ENCODE data around the gene CDH23.

Gene CDH23

DNA sequence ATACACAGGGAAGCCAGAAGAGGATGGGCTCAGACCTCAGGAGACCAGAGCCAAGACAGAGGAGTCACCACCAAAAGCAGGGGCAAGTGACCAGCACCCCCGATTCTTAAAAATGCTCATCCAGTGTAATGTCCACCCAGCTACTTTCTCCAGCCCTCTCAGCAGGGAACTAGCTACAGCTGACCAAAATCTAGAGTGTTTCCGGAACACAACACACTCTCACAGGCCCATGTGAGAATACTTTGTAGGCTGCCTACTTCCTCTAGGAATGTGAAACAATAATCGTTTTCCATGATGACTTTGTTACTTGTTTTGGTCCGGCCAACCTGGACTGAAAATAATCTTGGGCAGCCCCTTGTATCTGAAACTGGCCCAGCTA, 439.9 kb downstream of the CDH23 start:
- no peak overlapping the region for H3K4me3 Mint-ChIP-seq
- H3K27ac Mint-ChIP-seq = peak overlapping the region; percentile 63
- no peaks in the 10 kb centered on the region for H3K9me3 Mint-ChIP-seq
- H3K36me3 Mint-ChIP-seq = peaks cover 21% of the 10 kb centered on the region
- DNase-seq (ENCODE audit: low spot score in 2 of 2) = no peak
- H3K4me1 Mint-ChIP-seq = peaks cover 64% of the 10 kb centered on the region
- no peak for ATAC-seq

DNA sequence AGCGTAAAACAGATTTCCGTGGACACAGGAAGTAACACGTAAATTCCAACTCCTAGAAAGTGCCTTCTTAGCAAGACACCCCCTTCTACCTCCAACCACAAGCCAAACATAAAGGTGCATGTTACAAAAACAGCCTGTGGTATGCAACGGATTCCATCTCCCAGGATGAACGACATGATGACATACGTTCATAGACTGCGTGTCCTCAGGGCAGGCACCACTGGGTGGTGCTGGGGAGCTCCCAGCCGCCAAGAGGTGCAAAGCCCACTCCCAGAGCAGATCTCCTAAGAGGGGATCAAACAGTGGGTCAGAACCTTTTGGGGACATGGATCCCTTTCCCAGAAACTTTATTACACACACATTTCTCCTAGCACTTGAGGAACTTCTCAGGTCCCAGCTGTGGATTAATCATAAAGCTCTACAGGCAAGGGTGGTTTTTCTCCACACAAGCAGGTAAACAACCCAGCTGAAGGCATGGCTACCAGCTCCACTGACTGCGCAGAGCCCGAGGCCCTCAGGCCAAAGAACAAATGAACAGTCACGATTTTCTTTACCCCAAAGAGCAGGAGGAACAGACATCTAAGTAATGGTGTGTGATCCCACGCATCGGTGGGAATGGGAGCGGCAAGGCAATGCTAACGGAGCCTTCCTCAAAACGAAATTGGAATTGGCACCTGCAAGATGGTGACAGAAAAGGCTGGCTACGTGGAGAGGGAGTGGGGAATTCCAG, 440.5 kb downstream of the CDH23 start:
- DNase-seq (ENCODE audit: low spot score in 2 of 2) = no peak

DNA sequence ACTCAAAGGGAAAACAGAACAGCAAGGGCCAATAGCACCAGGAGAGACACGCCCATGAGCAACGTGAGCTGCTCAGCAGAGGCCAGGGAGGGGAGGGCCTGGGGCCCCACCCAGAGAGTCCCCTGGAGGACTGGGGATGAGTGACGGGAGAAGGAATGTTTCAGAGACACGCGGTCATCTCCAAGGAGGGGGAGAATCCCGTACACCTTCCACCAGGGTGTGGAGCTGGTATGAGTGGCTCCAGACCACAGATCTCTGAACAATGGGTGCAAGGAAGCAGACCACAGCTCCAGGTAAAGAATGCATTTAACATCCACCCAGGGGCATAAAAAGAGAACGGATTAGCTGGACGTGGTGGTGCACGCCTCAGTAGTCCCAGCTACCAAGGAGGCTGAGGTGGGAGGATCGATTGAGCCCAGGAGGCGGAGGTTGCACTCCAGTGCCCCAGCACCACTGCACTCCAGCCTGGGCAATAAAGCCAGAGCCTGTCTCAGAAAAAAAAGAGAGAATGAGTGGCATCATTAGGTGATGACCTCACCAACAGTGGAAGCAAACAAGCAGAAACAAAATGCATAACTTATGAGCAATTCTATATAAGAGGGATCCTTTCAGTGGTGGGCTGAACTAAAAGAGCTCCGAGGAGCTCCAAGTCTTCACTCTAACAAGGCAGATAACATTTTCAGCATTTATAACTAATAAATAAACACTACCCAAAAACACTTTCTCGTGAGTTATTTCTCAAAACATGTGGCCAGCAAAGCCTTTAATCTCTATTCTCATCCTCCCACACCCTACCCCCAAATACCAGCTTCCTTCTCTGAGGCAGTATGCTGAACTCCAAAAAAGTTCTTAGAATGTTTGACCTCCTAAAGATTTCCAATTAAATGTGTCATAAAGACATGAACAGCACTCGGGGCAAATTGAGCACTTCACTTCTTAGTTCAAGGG, 441.8 kb downstream of the CDH23 start:
- H3K4me1 Mint-ChIP-seq = peaks cover 63% of the 10 kb centered on the region
- DNase-seq (ENCODE audit: low spot score in 2 of 2) (no peak), ATAC-seq (no peak)
- H3K9me3 Mint-ChIP-seq = no peaks in the 10 kb centered on the region
- no peak overlapping the region for H3K4me3 Mint-ChIP-seq
- peaks cover 2% of the 10 kb centered on the region for H3K36me3 Mint-ChIP-seq
- peak overlapping the region; percentile 75 for H3K27ac Mint-ChIP-seq

More for the DNA sequence above, 440.5 kb downstream of the CDH23 start:
- Mint-ChIP-seq H3K9me3 (no peaks in the 10 kb centered on the region), H3K4me3 (no peak overlapping the region), H3K27ac (peak overlapping the region; percentile 75), H3K4me1 (peaks cover 64% of the 10 kb centered on the region), H3K36me3 (peaks cover 14% of the 10 kb centered on the region)
- ATAC-seq = no peak

GRCh38 chr10:71840177-71840957, 443.6 kb downstream of the CDH23 start:
- ATAC-seq (no peak), DNase-seq (ENCODE audit: low spot score in 2 of 2) (no peak)
- Mint-ChIP-seq H3K36me3 (no peaks in the 10 kb centered on the region), H3K4me1 (peaks cover 71% of the 10 kb centered on the region), H3K27ac (no peak overlapping the region), H3K4me3 (no peak overlapping the region), H3K9me3 (no peaks in the 10 kb centered on the region)

DNA sequence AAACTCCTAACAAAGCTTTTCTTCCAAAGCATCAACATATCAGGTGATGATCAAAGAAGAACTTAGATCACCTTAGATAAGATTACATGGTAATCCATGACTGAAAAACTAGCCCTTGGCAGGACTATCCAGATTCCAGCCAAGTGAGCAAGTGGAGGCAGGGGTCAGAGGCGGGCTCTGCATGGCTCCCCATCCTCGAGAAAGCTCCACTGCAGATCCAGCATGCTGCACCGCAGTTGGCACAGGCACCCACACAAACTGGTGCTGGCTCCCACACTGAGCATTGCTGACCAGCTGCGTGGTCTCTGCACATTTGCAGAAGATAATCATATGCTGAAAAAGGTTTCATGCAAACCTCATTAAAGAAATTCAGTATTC, 444.2 kb downstream of the CDH23 start:
- Mint-ChIP-seq H3K4me3 (no peak overlapping the region), H3K4me1 (peaks cover 72% of the 10 kb centered on the region), H3K36me3 (no peaks in the 10 kb centered on the region), H3K27ac (no peak overlapping the region), H3K9me3 (no peaks in the 10 kb centered on the region)
- DNase-seq (ENCODE audit: low spot score in 2 of 2) (no peak), ATAC-seq (no peak)

DNA sequence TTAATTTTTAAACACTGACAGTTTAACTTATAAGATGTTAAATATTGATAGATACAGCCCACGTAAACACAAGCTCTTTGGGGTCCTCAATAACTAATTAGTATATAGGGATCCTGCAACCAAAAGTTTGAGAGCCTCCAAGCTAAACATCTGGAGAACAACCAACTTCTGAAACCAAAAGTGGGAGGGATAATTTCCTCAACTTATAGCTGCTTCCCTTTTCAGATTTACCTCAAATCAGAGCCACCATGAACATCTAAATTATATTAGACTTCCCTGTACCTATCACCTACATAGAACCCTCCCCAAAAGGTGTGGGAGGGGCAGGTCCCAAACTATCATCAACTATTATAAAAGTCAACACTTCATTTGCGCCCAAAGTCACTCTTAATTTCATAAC, 445.7 kb downstream of the CDH23 start:
- H3K9me3 Mint-ChIP-seq = no peaks in the 10 kb centered on the region
- no peak overlapping the region for H3K4me3 Mint-ChIP-seq
- no peaks in the 10 kb centered on the region for H3K36me3 Mint-ChIP-seq
- peaks cover 63% of the 10 kb centered on the region for H3K4me1 Mint-ChIP-seq
- no peak for ATAC-seq
- no peak for DNase-seq (ENCODE audit: low spot score in 2 of 2)
- no peak overlapping the region for H3K27ac Mint-ChIP-seq

- Mint-ChIP-seq H3K4me3 (no peak overlapping the region), H3K9me3 (no peaks in the 10 kb centered on the region), H3K27ac (no peak overlapping the region), H3K36me3 (no peaks in the 10 kb centered on the region), H3K4me1 (peaks cover 63% of the 10 kb centered on the region)
- ATAC-seq (no peak), DNase-seq (ENCODE audit: low spot score in 2 of 2) (no peak)
Measured at GRCh38 chr10:71842856-71843686, 446.4 kb downstream of the CDH23 start.

DNA sequence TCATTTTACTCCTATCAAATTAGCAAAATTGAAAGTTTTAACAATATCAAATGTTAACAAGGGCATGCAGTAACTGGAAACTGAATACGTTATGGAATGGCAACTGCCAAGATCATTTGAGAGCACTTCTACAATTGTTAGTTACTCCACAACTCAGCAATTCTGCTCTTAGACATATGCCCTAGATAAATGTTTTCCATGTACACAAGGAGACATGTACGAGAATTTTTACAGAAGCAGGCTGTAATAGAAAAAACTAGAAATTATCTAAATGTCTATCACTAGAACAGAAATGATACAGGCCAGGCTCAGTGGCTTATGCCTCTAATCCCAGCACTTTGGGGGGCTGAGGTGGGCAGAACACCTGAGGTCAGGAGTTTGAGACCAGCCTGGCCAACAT, 447.4 kb downstream of the CDH23 start:
- DNase-seq (ENCODE audit: low spot score in 2 of 2) (no peak), ATAC-seq (no peak)
- Mint-ChIP-seq H3K36me3 (no peaks in the 10 kb centered on the region), H3K9me3 (no peaks in the 10 kb centered on the region), H3K4me1 (peaks cover 62% of the 10 kb centered on the region), H3K27ac (no peak overlapping the region), H3K4me3 (no peak overlapping the region)

DNA sequence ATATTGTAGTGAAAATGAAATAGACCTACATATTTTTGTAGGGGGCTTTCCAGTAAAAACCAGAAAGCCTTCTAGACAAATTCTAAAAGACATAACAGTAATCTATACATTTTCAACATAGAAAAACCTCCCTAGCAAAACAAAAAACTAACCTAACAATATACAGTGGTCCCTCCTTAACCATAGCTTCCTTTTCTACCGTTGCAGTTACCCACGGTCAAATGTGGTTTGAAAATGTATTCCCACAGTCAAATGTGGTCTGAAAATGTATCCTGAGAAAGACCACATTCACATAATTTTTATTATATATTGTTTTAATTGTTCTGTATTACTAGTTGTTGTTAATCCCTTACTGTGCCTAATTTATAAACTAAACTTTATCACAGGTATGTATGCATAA, 448.0 kb downstream of the CDH23 start:
- Mint-ChIP-seq H3K4me1 (peaks cover 65% of the 10 kb centered on the region), H3K9me3 (no peaks in the 10 kb centered on the region), H3K36me3 (no peaks in the 10 kb centered on the region), H3K4me3 (no peak overlapping the region), H3K27ac (no peak overlapping the region)
- DNase-seq (ENCODE audit: low spot score in 2 of 2) (no peak), ATAC-seq (no peak)

DNA sequence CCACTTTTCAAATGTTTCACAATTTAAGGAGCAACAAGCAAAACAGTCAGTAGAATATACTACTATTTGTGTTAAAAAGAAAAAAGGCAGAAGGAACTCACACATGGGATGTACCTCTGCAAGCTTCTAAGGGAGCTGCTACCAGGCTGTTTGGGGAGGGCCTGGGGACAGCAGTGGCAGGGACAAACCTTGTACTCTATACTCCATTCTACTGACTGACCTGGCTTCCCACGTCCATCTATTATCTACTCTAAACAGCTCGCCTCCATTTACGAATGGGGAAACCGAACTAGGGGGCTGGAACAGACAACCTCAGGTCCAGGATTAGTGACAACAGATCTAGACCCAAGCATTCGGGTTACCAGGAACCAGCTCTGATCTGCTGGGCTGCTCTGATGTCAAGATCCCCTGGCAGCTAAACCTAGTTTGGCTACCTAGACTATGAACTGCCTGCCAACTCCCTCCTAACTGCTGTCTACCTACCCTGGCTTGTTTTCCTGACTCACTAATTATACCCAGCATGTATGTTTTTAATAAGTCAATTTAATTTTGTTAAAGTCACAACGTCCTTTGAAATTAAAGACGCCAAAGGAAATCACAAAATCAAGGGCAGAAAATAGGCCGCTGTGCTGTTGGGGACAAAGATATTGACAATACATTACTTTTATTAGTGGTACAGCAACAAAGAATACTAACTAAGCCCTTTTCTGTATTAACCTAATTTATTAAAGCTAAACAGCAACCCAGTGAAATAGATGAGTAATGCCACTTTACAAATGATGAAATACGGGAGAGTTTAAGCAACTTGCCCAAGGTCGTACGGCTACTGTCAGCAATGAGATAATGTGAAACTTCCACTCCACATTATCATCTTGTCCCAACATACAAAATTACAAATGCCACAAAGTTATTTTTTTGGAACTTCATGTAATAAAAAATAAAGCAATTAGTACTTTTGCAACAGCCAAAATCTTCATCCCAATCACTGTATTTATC, 449.0 kb downstream of the CDH23 start:
- H3K27ac Mint-ChIP-seq = no peak overlapping the region
- H3K9me3 Mint-ChIP-seq = no peaks in the 10 kb centered on the region
- no peak for ATAC-seq
- H3K4me1 Mint-ChIP-seq = peaks cover 65% of the 10 kb centered on the region
- DNase-seq (ENCODE audit: low spot score in 2 of 2) = no peak
- no peak overlapping the region for H3K4me3 Mint-ChIP-seq
- H3K36me3 Mint-ChIP-seq = no peaks in the 10 kb centered on the region

- peaks cover 71% of the 10 kb centered on the region for H3K4me1 Mint-ChIP-seq
Measured at GRCh38 chr10:71846816-71847215, 450.1 kb downstream of the CDH23 start.

DNA sequence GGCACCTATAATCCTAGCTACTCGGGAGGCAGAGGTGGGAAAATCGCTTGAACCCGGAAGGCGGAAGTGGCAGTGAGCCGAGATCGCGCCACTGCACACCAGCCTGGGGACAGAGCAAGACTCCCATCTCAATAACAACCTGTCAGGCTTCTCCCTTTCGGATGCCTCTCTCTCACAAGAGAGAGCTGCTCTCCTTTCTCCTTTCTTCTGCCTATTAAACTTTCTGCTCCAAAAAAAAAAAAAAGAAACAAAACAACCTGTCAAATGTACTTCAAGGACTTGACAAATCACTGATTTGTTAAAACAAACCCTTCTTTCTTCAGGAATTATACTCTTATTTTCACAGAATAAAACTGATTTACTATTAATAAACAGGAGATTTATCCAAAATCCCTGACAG, 450.7 kb downstream of the CDH23 start:
- Mint-ChIP-seq H3K9me3 (no peaks in the 10 kb centered on the region), H3K4me1 (peaks cover 75% of the 10 kb centered on the region), H3K36me3 (peaks cover 7% of the 10 kb centered on the region), H3K4me3 (no peak overlapping the region), H3K27ac (no peak overlapping the region)
- ATAC-seq (no peak), DNase-seq (ENCODE audit: low spot score in 2 of 2) (no peak)

More at GRCh38 chr10:71846816-71847215, 450.1 kb downstream of the CDH23 start:
- DNase-seq (ENCODE audit: low spot score in 2 of 2) (no peak), ATAC-seq (no peak)
- no peak overlapping the region for H3K27ac Mint-ChIP-seq
- H3K9me3 Mint-ChIP-seq = no peaks in the 10 kb centered on the region
- peaks cover 7% of the 10 kb centered on the region for H3K36me3 Mint-ChIP-seq
- H3K4me3 Mint-ChIP-seq = no peak overlapping the region

DNA sequence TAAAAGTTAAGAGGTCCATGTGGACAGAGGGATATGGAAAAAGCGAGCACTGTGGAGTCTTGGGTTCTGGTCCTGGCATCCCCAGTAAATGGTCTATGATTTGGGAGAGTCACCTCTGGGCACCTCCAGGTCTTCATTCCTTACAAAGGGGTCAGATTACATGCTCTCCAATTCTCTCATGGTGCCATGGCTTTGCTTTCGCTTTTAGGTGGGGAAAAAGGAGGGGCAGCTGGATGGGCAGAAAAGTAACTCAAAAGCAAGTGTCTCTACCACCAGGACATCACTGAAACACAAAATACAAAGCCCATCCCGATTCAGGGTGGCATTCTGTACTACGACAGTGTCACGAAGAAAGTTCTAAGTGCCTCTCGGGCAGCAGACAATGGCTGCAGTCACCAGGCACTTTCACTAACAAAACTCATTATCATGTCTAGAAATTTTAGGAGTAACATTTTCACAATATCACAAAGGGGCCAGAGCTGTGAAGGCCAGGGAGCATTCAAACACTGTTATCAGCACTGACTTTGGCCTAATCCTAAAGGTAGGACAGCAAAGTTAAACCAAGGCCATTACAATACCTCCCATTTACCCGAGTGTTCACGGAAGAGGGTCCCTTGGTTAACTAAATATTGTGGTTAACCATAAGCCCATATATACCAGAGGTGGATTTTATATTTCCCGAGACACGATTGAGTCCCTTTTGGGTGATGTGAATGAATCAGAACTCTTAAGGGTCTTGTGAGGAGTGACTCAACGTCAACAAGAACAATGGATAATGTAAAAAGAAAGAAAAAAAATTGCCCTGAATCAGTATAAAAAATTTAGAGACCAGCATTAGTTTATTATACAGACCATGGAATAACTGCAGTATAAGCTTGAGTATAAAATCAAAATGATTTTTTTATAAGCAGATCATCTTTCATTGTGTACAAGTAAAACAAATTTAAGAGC, 451.9 kb downstream of the CDH23 start:
- peak overlapping the region; percentile 93 for H3K4me3 Mint-ChIP-seq
- H3K27ac Mint-ChIP-seq = no peak overlapping the region
- DNase-seq (ENCODE audit: low spot score in 2 of 2) (no peak), ATAC-seq (no peak)
- H3K4me1 Mint-ChIP-seq = peaks cover 65% of the 10 kb centered on the region
- H3K9me3 Mint-ChIP-seq = no peaks in the 10 kb centered on the region
- peaks cover 7% of the 10 kb centered on the region for H3K36me3 Mint-ChIP-seq

Measured in stimulated activated effector memory CD8-positive, alpha-beta T cell treated with anti-CD3 and anti-CD28 coated beads, Interleukin-12 subunit alpha, Interleukin-12 subunit beta, amount 100 ng/mL, for 72 hours (primary cell).